ENCODE data around the gene ZSWIM7.

The ZSWIM7 gene

GRCh38 chr17:16036261-16036660 is 36.8 kb upstream of the ZSWIM7 start:
- Histone ChIP-seq H3K27me3 (ENCODE audit: control insufficient read depth, low read length) (no peaks in the 10 kb centered on the region), H3K36me3 (ENCODE audit: control insufficient read depth, low read length) (peaks cover 87% of the 10 kb centered on the region), H3F3A (ENCODE audit: control insufficient read depth, insufficient read depth) (peaks cover 3% of the 10 kb centered on the region; the same call in 1 of the 2 replicates), H3K4me1 (ENCODE audit: control insufficient read depth, low read length) (peaks cover 14% of the 10 kb centered on the region), H3K9me3 (ENCODE audit: control insufficient read depth, insufficient read depth, low read length) (no peaks in the 10 kb centered on the region), H4K20me1 (ENCODE audit: control insufficient read depth, insufficient read depth, low read depth, low read length) (no peaks in the 10 kb centered on the region), H3K4me2 (ENCODE audit: low read length) (no peak overlapping the region), H3K4me3 (ENCODE audit: low read length) (no peak overlapping the region), H3K9me2 (replicated peaks; ENCODE audit: control insufficient read depth, low read length) (no peaks in the 10 kb centered on the region), H3K27ac (ENCODE audit: low read depth, low read length) (no peak overlapping the region), H3K79me2 (ENCODE audit: control insufficient read depth, low read length) (no peaks in the 10 kb centered on the region)
- TF ChIP-seq EZH2phosphoT487 (IDR thresholded peaks at IDR 0.05; ENCODE audit: borderline replicate concordance, low read length) (no peak), CTCF (IDR thresholded peaks at IDR 0.05; ENCODE audit: low read depth, low read length, poor library complexity, severe bottlenecking) (no peak)

- Histone ChIP-seq H3K36me3 (ENCODE audit: control insufficient read depth, low read length) (peaks cover 95% of the 10 kb centered on the region), H3K79me2 (ENCODE audit: control insufficient read depth, low read length) (no peaks in the 10 kb centered on the region), H3K9me3 (ENCODE audit: control insufficient read depth, insufficient read depth, low read length) (no peaks in the 10 kb centered on the region), H3K4me2 (ENCODE audit: low read length) (no peak overlapping the region), H3K27me3 (ENCODE audit: control insufficient read depth, low read length) (no peaks in the 10 kb centered on the region), H3K4me3 (ENCODE audit: low read length) (no peak overlapping the region), H3F3A (ENCODE audit: control insufficient read depth, insufficient read depth) (peaks cover 8% of the 10 kb centered on the region), H3K4me1 (ENCODE audit: control insufficient read depth, low read length) (peaks cover 14% of the 10 kb centered on the region), H4K20me1 (ENCODE audit: control insufficient read depth, insufficient read depth, low read depth, low read length) (no peaks in the 10 kb centered on the region), H3K27ac (ENCODE audit: low read depth, low read length) (no peak overlapping the region), H3K9me2 (replicated peaks; ENCODE audit: control insufficient read depth, low read length) (no peaks in the 10 kb centered on the region)
- TF ChIP-seq EZH2phosphoT487 (IDR thresholded peaks at IDR 0.05; ENCODE audit: borderline replicate concordance, low read length) (no peak), CTCF (IDR thresholded peaks at IDR 0.05; ENCODE audit: low read depth, low read length, poor library complexity, severe bottlenecking) (no peak)
Measured at GRCh38 chr17:16033729-16034349, 34.3 kb upstream of the ZSWIM7 start.

GRCh38 chr17:16027708-16028584 is 28.4 kb upstream of the ZSWIM7 start:
- no peak overlapping the region for H3K4me2 ChIP-seq (ENCODE audit: low read length)
- H3K79me2 ChIP-seq (ENCODE audit: control insufficient read depth, low read length) = peaks cover 14% of the 10 kb centered on the region
- H3K4me3 ChIP-seq (ENCODE audit: low read length) = no peak overlapping the region

More at GRCh38 chr17:16027708-16028584, 28.4 kb upstream of the ZSWIM7 start:
- Histone ChIP-seq H3K27ac (ENCODE audit: low read depth, low read length) (no peak overlapping the region), H3F3A (ENCODE audit: control insufficient read depth, insufficient read depth) (peaks cover 11% of the 10 kb centered on the region), H3K36me3 (ENCODE audit: control insufficient read depth, low read length) (peaks cover 93% of the 10 kb centered on the region), H3K27me3 (ENCODE audit: control insufficient read depth, low read length) (no peaks in the 10 kb centered on the region), H3K4me1 (ENCODE audit: control insufficient read depth, low read length) (no peaks in the 10 kb centered on the region), H3K9me2 (replicated peaks; ENCODE audit: control insufficient read depth, low read length) (no peaks in the 10 kb centered on the region), H3K9me3 (ENCODE audit: control insufficient read depth, insufficient read depth, low read length) (no peaks in the 10 kb centered on the region), H4K20me1 (ENCODE audit: control insufficient read depth, insufficient read depth, low read depth, low read length) (no peaks in the 10 kb centered on the region)
- no peak for TF ChIP-seq EZH2phosphoT487 (IDR thresholded peaks at IDR 0.05; ENCODE audit: borderline replicate concordance, low read length)
- no peak for TF ChIP-seq CTCF (IDR thresholded peaks at IDR 0.05; ENCODE audit: low read depth, low read length, poor library complexity, severe bottlenecking)

All from DOHH2 (cell line).